HG02610 (cell line): ENCODE results near the gene UGT1A4.

Source experiments
- ATAC-seq: cut with Tn5 transposase; IDR thresholded peaks from one replicate; pipeline ENCODE4 v1.9.1; 2021; ENCODE audit warnings: mild to moderate bottlenecking, moderate library complexity; ENCODE audit not compliant: unreplicated experiment

The UGT1A4 gene

DNA sequence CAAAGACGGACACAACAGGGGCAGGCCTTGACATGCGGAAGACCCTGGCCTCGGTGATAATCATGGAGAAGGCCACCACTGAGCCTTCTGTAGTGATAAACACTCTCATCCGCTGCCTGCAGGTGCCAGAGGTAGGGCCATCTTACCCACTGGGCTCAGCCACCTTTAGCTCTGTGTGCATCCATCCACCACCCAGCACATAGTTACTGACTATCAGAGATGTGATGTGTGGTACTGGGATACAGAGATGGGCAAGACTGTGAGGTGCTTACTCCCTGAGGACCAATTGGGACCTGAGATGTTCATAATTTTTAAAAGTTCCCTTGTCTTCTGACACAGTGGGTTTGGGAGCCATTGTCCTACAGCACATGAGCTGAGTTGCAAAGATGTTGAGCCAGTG, 61.2 kb downstream of the UGT1A4 start:
- no peak for ATAC-seq

GRCh38 chr2:233780771-233781170, 62.2 kb downstream of the UGT1A4 start:
- ATAC-seq: no peak

DNA sequence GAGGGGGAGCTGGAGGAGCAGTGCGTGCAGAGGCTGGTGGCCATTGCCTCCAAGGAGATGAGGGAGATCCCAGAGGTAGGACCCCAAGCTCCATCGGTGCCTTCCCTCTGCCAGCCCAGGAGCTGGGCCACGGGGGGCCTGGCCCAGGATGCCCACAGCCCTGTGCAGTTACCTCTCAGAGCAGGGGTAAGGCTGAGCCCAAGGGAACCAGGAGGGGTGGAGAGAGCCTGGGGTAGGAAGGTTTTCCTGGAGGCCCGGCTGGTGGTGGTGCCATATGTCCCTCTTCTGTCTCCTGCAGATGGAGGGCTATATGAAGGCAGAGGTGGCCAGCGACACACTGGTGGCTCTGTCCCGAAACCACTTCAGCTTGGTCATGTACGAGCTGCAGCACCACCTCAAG, 71.0 kb downstream of the UGT1A4 start:
- no peak for ATAC-seq

GRCh38 chr2:233791151-233791882, 72.8 kb downstream of the UGT1A4 start:
- no peak for ATAC-seq

- no peak for ATAC-seq
Observed at GRCh38 chr2:233791883-233792329, 73.4 kb downstream of the UGT1A4 start.

GRCh38 chr2:233792720-233793119, 74.2 kb downstream of the UGT1A4 start:
- ATAC-seq: no peak

- no peak for ATAC-seq
Observed at GRCh38 chr2:233793465-233794127, 75.1 kb downstream of the UGT1A4 start.

- ATAC-seq: no peak
Observed at GRCh38 chr2:233794128-233794658, 75.7 kb downstream of the UGT1A4 start.

- ATAC-seq: no peak
Observed at GRCh38 chr2:233795735-233796171, 77.2 kb downstream of the UGT1A4 start.

- no peak for ATAC-seq
Observed at GRCh38 chr2:233796254-233796653, 77.7 kb downstream of the UGT1A4 start.

GRCh38 chr2:233798335-233799086, 80.0 kb downstream of the UGT1A4 start:
- ATAC-seq: no peak

DNA sequence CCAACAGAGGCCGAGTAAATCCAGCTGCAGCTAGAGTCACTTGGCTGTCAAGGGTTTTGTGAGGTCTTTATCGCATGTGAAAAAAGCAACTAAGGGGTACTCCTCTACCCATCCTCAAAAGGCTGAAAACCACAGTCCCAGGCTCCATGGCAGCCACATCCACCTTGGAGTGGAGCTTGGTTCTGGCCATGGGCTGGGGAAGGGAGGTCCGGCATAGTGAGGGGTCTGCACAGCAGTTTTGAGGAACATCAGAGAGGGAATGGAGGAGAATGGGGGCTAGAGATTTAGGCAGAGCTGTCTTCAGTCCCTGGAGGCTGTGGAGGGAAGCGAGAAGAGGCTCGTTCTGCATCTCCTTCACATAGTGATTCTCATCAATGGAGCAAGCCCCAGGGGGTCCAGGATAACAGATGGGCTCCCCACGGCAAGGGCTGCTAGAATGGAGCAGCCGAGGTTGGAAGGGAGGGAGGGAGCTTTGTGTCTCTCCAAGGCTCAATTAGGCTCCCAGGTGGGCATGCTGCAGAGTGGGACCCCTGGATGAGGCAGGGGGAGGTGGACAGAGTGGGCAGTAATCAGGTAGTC, 80.6 kb downstream of the UGT1A4 start:
- ATAC-seq: no peak

GRCh38 chr2:233799716-233800115, 81.2 kb downstream of the UGT1A4 start:
- no peak for ATAC-seq

- ATAC-seq: no peak
Observed at GRCh38 chr2:233800208-233800607, 81.7 kb downstream of the UGT1A4 start.

- ATAC-seq: no peak
Observed at GRCh38 chr2:233801357-233802131, 83.0 kb downstream of the UGT1A4 start.

DNA sequence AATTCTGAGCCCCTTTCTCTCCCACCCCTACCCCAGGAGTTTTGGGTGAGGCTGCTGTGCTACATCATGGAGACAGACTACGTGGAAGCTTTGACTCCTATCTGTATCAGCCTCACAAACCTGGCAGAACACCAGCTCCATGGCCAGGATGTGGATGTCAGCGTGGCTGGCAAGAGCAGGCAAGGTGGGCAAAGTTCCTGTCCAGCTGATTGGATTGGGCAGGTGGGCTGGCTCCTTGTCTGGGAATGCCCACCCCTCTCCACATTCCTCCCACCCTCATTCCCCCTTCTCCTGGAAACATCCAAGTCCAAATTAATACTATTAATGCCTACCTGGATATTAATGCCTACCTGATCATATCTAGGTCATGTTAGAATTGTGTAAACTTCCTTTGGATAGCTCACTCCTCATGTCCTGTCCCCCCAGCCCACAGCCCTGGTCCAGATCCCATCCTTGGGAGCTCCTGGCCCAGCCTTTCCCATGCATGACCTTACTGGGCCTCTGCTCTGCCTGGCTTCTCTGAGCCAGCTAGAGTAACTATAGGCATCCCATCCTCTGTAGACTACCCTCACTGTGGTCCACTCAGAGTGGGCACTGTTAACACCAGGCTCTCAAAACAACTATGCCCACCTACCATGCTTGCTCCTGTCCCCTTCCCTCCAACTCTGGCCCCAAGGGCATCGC, 83.7 kb downstream of the UGT1A4 start:
- no peak for ATAC-seq

DNA sequence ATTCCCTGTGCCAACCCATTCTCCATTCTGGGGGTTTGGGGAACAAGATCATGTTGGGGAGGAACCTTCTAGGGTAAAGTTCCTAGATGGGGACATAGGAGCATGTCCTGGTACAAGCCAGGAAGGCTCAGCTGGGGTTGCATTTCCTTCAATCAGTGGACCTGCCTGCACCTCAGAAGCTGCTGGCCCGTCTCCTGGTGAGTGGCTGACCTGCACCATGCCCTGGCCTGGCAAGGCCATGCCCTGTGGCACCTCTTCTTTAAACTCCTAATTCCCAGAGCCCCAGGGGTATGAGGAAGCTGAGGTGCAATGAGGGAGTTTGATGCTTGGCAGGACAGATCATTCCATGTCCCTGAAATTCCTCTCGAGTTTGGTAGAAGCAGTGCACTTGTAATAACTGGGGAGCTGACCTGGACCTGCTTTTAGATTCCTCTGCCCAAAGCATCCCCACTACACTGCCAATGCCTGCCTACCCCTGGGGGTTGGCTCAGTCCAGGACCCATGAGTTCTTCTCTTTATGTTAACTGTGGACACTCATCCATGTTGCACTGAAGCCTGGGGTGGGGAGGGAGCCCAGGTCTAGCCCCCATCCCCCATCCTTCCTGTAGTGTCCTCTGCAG, 84.9 kb downstream of the UGT1A4 start:
- ATAC-seq: no peak

- no peak for ATAC-seq
Observed at GRCh38 chr2:233803994-233804393, 85.5 kb downstream of the UGT1A4 start.

DNA sequence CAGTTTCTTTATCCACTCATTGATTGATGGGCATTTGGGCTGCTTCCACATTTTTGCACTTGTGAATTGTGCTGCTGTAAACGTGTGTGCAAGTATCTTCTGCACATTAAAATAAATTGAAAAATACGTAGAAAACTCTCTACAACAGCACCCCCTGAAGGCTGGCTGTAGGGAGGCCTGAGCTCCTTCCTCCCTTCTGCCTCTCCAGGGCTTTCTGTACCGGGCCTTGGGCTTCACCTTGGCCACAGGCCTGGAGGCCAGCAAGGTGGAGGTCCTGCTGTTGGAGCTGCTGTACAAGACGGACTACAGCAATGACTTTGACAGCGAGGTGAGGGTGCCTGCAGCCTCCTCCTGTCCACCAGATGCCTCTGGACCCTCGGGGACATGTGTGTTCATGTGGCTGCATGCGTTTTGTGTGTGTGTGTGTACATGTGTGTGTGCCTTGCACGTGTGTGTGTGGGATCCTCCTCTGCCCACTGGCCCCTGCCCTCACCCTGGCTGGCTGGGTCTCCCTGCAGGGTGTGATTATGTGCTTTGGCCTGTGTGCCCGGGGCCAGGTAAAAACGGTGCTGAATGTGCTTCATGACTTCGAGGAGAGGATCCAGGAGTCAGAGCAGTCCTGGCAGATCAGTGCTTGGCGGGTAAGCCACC, 88.8 kb downstream of the UGT1A4 start:
- ATAC-seq: no peak
